Diencephalon (tissue), 1 donor: ENCODE measurements around the gene CFAP45. TPM values are rescaled to one million over a fixed set of nuclear protein-coding genes. Genes with fewer than 3 reads are reported as not detected.

ENCODE experiments used
- small RNA-seq: library from RNA; depleted of rRNA; stranded (forward); fragments of <200 nt; gene quantifications from one replicate; pipeline ENCODE3, GENCODE V24; 2014
- total RNA-seq: library from RNA; depleted of rRNA; stranded (reverse); fragments of >200 nt; gene quantifications from one replicate; pipeline ENCODE4 v1.2.3, GENCODE V29; 2014

The CFAP45 gene, protein sequence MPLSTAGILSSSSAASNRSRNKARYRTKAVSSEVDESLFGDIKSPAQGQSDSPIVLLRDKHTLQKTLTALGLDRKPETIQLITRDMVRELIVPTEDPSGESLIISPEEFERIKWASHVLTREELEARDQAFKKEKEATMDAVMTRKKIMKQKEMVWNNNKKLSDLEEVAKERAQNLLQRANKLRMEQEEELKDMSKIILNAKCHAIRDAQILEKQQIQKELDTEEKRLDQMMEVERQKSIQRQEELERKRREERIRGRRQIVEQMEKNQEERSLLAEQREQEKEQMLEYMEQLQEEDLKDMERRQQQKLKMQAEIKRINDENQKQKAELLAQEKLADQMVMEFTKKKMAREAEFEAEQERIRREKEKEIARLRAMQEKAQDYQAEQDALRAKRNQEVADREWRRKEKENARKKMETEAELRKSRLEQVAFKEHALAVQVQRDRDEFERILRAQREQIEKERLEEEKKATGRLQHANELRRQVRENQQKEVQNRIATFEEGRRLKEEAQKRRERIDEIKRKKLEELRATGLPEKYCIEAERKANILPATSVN
- total RNA-seq: 5.8 TPM

DNA sequence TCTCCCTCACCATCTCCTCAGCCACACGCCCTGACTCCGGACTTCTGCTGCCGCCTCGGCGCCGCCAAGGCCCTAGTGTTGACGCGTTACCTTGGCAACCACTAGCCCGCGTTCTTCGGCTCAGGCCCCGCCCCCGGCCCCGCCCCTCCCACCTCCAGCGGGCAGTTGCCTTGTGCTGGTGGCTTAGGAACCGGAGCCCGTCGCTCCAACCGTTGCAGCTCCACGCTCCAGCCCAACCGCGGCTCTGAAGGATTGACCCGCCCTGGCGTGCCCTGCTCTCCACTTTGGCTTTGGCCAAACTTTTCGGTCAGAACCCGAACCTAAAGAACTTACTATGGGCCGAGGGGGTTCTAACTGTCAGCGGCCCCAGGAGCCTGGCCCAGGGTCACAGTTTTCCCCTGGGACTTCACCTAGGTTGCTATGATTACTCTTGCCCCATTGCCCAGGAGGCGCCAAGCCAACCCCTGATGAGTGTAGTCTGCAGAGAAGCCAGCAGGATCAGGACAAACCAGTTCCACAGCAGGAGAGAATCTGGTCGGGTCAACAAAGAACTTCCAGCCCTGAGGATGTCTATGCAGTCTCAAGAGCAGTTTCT is at the start of gene CFAP45:
CFAP45 (minus strand) TSS at position 80 of the 595 bp plus-strand sequence; CDS start at position 13, 67 bp downstream.

DNA sequence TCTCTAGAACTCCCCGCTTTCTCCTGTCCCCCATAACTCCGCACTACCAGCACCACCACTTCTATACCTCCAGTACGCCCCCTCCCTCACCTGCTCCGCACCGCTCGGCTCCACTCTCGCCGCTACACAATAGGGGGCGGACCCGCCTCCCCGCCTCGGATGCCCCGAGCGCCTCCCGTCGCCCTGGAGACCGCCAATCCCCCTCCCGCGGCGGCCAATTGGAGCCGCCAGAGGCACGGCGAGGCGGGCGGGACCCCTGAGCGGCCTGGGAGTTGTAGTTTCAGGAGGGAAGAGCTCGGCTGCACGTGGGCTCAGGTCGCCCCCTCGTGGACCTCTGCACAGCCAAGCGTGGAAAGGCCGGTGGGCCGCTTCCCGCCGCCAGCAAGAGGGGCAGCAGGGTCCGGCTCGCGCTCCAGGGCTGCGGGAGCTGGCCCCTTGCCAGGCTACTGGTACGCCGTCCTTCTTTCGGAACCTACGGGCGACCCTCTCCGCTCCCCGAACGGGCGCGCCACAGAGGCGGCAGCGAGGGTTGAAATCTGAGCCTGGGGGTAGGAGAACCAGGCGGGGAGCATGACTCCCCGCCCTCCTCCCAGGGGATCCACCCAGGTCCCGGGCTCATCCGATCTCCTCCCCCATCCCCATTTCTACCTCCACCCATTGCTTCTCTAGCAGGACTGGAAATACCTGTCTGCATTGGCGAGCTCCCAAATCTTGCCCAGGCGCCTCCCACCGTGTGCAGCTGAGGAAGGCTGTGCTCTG is 45.7 kb upstream of the CFAP45 start, which contains the start of gene IGSF9:
IGSF9 (minus strand) TSS at position 131 of the 759 bp plus-strand sequence. CDS start 2,159 bp downstream, outside the sequence.

DNA sequence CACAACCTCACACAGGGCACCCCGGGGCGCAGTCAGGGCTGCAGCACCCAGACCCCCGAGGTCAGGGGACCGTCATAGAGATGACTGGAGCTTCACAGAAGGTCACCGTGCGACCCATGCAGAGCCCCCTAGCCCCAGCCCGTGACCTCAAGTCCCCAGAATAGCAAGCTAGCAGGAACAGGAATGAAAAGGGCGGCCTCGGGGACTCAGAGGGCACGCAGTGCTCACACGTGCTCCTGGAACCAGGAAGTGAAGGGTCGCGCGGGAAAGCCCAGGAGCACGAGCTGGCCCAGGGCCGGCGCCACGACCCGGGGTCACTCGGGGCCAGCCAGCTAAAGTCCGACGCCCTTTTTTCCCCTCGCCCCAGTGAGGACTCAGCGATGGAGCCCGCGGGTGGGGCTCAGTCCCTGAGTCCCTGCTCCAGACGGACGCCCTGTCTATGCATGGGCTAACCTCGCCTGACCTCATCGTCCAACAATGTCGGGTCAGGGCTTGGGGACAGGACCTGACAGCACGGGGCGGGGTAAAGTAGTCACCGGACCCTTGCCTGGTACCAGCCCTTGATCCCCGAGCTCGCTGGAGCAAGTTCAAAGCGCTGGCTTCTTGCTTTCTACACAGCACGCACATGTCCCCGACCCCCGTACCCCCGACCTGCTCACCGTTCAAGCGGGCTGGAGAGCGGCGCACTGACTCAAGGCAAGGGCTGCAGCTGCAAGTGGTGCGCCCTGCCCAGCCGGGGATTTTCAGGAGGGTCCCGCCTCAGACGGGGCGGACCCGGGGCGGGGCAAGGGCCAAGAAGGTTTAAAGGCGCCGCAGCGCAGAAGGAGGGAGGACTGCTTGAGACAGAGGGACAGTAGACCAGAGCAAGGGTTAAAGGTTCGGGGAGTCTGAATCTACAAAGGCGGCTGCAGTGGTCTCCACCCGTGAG is 25.1 kb upstream of the CFAP45 start, which contains the start of gene TAGLN2:
TAGLN2 (minus strand) TSS at position 717 of the 928 bp plus-strand sequence. CDS start 4,998 bp downstream, outside the sequence.

DNA sequence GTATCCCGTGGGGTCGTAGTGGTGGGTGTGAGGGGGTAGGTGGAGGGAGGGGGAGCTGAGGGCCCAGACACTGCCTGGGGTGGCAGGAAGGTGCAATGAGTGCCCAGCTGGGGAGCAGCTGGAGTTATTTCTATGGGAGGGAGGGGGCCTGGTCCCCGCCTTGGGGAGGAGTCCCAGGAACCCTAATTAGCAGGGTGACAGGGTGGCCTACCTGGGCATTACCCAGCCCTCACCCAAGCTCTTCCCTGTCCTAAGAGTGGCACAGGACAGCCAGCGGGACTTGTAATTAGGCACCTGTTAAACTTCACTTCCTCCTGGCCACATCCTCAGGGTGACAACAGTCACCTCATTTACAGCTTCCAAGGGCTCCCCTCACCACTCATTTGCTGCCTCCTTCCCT is 37.4 kb downstream of the CFAP45 start, which contains the start of gene VSIG8:
VSIG8 (minus strand) TSS at position 101 of the 400 bp plus-strand sequence. CDS start 136 bp downstream, outside the sequence.

DNA sequence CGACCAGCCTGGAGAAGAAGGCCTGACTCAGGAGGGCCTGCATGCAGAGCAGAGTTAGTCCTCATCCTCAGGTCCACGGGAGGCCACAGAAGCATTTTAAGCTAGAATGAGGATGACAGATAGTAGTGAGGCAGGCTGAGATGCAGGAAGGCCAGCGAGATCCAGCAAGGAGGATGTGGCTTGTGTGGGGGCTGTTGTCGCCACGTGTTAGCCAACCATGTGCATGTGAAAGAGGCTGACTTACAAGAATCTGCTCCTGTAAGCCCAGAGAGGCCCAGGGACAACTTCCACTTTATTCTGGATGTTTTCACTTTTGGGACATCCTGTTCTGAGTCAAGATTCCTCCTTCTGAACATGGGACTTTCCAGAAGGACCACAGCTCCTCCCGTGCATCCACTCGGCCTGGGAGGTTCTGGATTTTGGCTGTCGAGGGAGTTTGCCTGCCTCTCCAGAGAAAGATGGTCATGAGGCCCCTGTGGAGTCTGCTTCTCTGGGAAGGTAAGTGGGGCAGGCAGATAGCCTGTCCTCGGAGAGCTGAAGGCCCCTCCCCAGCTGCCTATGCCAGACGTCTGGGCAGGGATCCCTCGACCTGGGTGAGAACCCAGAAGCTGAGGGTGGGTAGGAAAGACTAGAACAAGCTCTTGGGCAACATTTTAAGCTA is 73.4 kb downstream of the CFAP45 start, which contains the start of gene SLAMF8:
SLAMF8 (plus strand) TSS at position 433 of the 661 bp plus-strand sequence; CDS start at position 459, 26 bp downstream.

Small RNA genes lying within 50 kb of the gene (small RNA-seq; reads per million reads assigned to genes)
- not detected for gene MIR4259
- 1.4 reads per million, percentile 82 among the genes with 10 or more reads in this experiment for gene RF00570

Other genes starting within 250 kb of the CFAP45 start
- not detected for gene CRP, start 185.6 kb downstream of the CFAP45 start, total RNA-seq
- gene DUSP23, start 119.2 kb downstream of the CFAP45 start, total RNA-seq: 19.6 TPM
- not detected for gene FCRL6, start 97.8 kb downstream of the CFAP45 start, total RNA-seq
- gene SLAMF8, start 73.3 kb downstream of the CFAP45 start, total RNA-seq: not detected
- not detected for gene VSIG8, start 37.5 kb downstream of the CFAP45 start, total RNA-seq
- 27.9 TPM for gene TAGLN2, start 25.3 kb upstream of the CFAP45 start, total RNA-seq
- gene IGSF9, start 45.4 kb upstream of the CFAP45 start, total RNA-seq: 3.9 TPM
- gene SLAMF9, start 54.1 kb upstream of the CFAP45 start, total RNA-seq: not detected
- 9.9 TPM for gene PIGM, start 131.8 kb upstream of the CFAP45 start, total RNA-seq
- gene KCNJ10, start 170.0 kb upstream of the CFAP45 start, total RNA-seq: 5.5 TPM
- gene KCNJ9, start 181.4 kb upstream of the CFAP45 start, total RNA-seq: 18.5 TPM
- gene IGSF8, start 198.5 kb upstream of the CFAP45 start, total RNA-seq: 45.7 TPM
- gene ATP1A2, start 215.6 kb upstream of the CFAP45 start, total RNA-seq: 131 TPM